NT2/D1 (cell line): ENCODE results near the gene EIF4E3.

Experiments
- DNase-seq: peaks from one replicate; pipeline ENCODE4 v3.0.0-alpha.2; 2011; ENCODE audit warnings: low read depth, low spot score
- H3K27me3 ChIP-seq: 2 replicates; pipeline ENCODE4 v1.6.0; 2011; ENCODE audit warnings: mild to moderate bottlenecking; ENCODE audit not compliant: insufficient read length, insufficient read depth
- H3K36me3 ChIP-seq: 2 replicates; pipeline ENCODE4 v1.6.1; 2011; ENCODE audit warnings: mild to moderate bottlenecking, low read length, mixed read lengths; ENCODE audit not compliant: insufficient read depth, insufficient read length
- H3K4me1 ChIP-seq: 2 replicates; pipeline ENCODE4 v1.5.1; 2011; ENCODE audit not compliant: insufficient read depth, insufficient read length
- H3K4me3 ChIP-seq: 2 replicates; pipeline ENCODE4 v1.5.1; 2011; ENCODE audit warnings: low read depth; ENCODE audit not compliant: insufficient read length
- H3K9ac ChIP-seq: 2 replicates; pipeline ENCODE4 v1.6.0; 2011; ENCODE audit warnings: low read depth; ENCODE audit not compliant: insufficient read length
- H3K9me3 ChIP-seq: 2 replicates; pipeline ENCODE4 v1.5.1; 2011; ENCODE audit warnings: mild to moderate bottlenecking, low read length; ENCODE audit not compliant: insufficient read depth
- SUZ12 ChIP-seq: IDR thresholded peaks from 2 replicates; pipeline ENCODE4 v1.6.1; 2011; ENCODE audit not compliant: insufficient read length, insufficient read depth; ENCODE audit errors: extremely low read depth
- YY1 ChIP-seq: IDR thresholded peaks from 2 replicates; pipeline ENCODE4 v1.6.1; 2011; ENCODE audit not compliant: insufficient read length, insufficient read depth
- ZNF274 ChIP-seq: IDR thresholded peaks from 2 replicates; pipeline ENCODE4 v1.6.1; 2011; ENCODE audit warnings: mild to moderate bottlenecking, low read depth, low read length

EIF4E3 gene

GRCh38 chr3:71629711-71630110 lies 95.5 kb downstream of the EIF4E3 start:
- Histone ChIP-seq H3K27me3 (no peaks in the 10 kb centered on the region), H3K9ac (no peak overlapping the region), H3K4me1 (no peaks in the 10 kb centered on the region), H3K36me3 (no peaks in the 10 kb centered on the region), H3K4me3 (no peak overlapping the region), H3K9me3 (no peaks in the 10 kb centered on the region)
- TF ChIP-seq ZNF274 (no peak), SUZ12 (no peak), YY1 (no peak)
- DNase-seq, result no peak

- TF ChIP-seq SUZ12 (no peak), YY1 (no peak), ZNF274 (no peak)
- Histone ChIP-seq H3K9me3 (no peaks in the 10 kb centered on the region), H3K36me3 (no peaks in the 10 kb centered on the region), H3K27me3 (no peaks in the 10 kb centered on the region), H3K4me3 (no peak overlapping the region), H3K9ac (no peak overlapping the region), H3K4me1 (no peaks in the 10 kb centered on the region)
- DNase-seq, result no peak
Observed at GRCh38 chr3:71629289-71629688, 95.9 kb downstream of the EIF4E3 start.

- no peaks in the 10 kb centered on the region for H3K36me3 ChIP-seq
- H3K4me1 ChIP-seq, result no peaks in the 10 kb centered on the region
- no peaks in the 10 kb centered on the region for H3K9me3 ChIP-seq
- no peak for DNase-seq
- H3K4me3 ChIP-seq, result no peak overlapping the region
- TF ChIP-seq ZNF274 (no peak), YY1 (no peak), SUZ12 (no peak)
- no peak overlapping the region for H3K9ac ChIP-seq
- H3K27me3 ChIP-seq, result no peaks in the 10 kb centered on the region
Observed at GRCh38 chr3:71628522-71628921, 96.7 kb downstream of the EIF4E3 start.

- no peak for DNase-seq
- TF ChIP-seq ZNF274 (no peak), SUZ12 (no peak), YY1 (no peak)
- no peaks in the 10 kb centered on the region for H3K9me3 ChIP-seq
- H3K36me3 ChIP-seq, result no peaks in the 10 kb centered on the region
- no peak overlapping the region for H3K4me3 ChIP-seq
- H3K9ac ChIP-seq, result no peak overlapping the region
- H3K4me1 ChIP-seq, result no peaks in the 10 kb centered on the region
- no peaks in the 10 kb centered on the region for H3K27me3 ChIP-seq
Observed at GRCh38 chr3:71625676-71626075, 99.5 kb downstream of the EIF4E3 start.
